Activated naive CD4-positive, alpha-beta T cell treated with anti-CD3 and anti-CD28 coated beads for 36 hours (primary cell): ENCODE measurements around the gene APAF1. TPM values are rescaled to one million over a fixed set of nuclear protein-coding genes. Genes with fewer than 3 reads are reported as not detected.
"Not testable (repeated sequence)": the region's sequence is repeated elsewhere in the genome, so short reads cannot be mapped to it uniquely, and the experiment has no call there.

Experiments
- CTCF ChIA-PET: fragments of 350-600 bp; sonication (Branson Sonifier 250); formaldehyde crosslinking; loops from one replicate; lab custom pipeline; 2021; ENCODE audit warnings: antibody characterized with exemption; lab: Charles Lee
- DNase-seq: peaks from one replicate; pipeline ENCODE4 v3.0.0-alpha.2; 2020
- H3K27ac Mint-ChIP-seq: one replicate; pipeline ENCODE4 v1.8.0; 2021; ENCODE audit warnings: mild to moderate bottlenecking, mixed read lengths
- H3K27me3 Mint-ChIP-seq: one replicate; pipeline ENCODE4 v1.8.0; 2021; ENCODE audit warnings: low read depth, mixed read lengths
- H3K36me3 Mint-ChIP-seq: one replicate; pipeline ENCODE4 v1.8.0; 2021; ENCODE audit warnings: low read depth, mixed read lengths
- H3K4me1 Mint-ChIP-seq: one replicate; pipeline ENCODE4 v1.8.0; 2021; ENCODE audit warnings: low read depth, mixed read lengths
- H3K4me3 Mint-ChIP-seq: one replicate; pipeline ENCODE4 v1.8.0; 2021; ENCODE audit warnings: mild to moderate bottlenecking, moderate library complexity, mixed read lengths
- H3K9me3 Mint-ChIP-seq: one replicate; pipeline ENCODE4 v1.8.0; 2021; ENCODE audit warnings: mixed read lengths
- intact Hi-C: fragments of 100-400 bp; cut with micrococcal nuclease; formaldehyde crosslinking; loops from one replicate; pipeline ENCODE4 v1.15.1; 2023
- total RNA-seq, 2 experiments: library from RNA; stranded (reverse); gene quantifications; one replicate each; pipeline ENCODE4 v1.2.3, GENCODE V29; 2021

The APAF1 gene
- total RNA-seq, 2 experiments from 2014 or later, result 13.6 to 14.5 TPM

DNA sequence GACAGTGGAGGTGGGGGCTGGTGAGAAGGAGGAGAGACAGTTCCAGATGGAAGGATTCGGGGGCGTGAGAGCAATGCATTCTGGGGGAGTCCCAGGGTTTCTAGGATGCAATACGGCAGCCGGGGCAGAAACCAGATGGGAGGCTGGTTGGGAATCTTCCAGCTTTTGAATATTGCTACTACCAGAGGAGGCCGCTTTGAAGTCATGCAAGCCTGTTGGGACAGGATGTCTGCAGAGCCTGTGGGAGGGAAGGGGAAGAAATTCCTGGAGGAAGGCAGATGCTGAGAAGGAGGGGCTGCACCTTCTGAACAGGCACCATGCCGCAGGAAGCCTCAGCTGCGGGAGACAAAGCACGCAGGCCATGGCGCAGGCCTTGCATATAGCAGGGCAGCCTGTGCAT lies 105.4 kb downstream of the APAF1 start:
- Mint-ChIP-seq H3K4me3 (no peak overlapping the region), H3K4me1 (peaks cover 8% of the 10 kb centered on the region), H3K27ac (no peak overlapping the region), H3K36me3 (no peaks in the 10 kb centered on the region), H3K9me3 (no peaks in the 10 kb centered on the region), H3K27me3 (peaks cover 23% of the 10 kb centered on the region)
- CTCF ChIA-PET, result interaction anchor here (1.0 kb wide), 1 partner anchor 25 kb away, joined by 3 read pairs; no protein-coding TSS in a partner anchor
- DNase-seq, result no peak
- intact Hi-C loops, result no loop called here

DNA sequence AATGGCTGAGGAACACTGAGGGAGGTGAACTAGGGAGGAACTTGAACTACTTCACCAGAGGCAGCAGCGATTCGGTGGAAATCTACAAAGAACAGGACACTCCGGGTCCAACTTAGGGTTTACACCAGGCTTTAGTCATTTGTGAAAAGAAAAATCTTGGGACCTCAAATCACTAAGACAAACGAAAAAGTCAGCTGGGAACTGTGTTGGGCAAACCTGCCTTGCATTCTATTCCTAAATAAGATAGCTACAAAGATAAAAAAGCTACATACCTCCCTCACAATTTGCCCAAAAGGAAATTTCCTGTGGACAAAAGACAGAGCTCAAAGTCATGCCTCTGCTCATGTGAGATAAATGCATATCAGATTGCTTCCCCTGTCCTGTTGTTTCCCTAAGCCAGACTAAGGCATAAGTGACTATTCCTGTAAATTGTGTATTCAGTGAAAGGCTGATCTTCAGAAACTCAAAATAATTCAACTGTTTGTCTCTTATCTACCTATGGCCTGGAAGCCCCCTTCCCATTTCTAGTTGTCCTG lies 106.6 kb downstream of the APAF1 start:
- intact Hi-C loops, result no loop called here
- H3K4me3 Mint-ChIP-seq, result no peak overlapping the region
- CTCF ChIA-PET, result interaction anchor here (0.8 kb wide), 1 partner anchor 10 kb away, joined by 4 read pairs; no protein-coding TSS in a partner anchor

DNA sequence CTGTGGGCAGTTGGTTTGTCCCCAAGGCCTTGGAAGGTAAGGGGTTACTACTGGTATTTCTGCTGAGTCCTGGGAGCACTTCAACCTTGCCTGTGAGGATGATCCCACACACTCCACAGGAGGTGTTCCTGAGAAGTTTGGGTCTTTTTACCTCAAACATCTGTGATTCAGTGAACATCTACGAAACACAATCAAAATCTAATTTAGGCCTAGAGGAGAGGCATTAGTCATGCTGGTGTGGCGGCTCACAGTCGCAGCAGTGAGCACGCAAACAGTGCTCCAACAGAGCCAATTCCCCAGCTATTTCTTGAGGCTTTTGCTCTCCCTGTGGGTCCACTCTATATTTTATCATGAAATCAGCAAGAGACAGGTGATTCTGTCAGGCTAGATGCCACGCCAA lies 107.6 kb downstream of the APAF1 start:
- no peak for DNase-seq
- Mint-ChIP-seq H3K4me3 (no peak overlapping the region), H3K36me3 (no peaks in the 10 kb centered on the region), H3K27ac (no peak overlapping the region), H3K9me3 (no peaks in the 10 kb centered on the region), H3K4me1 (peaks cover 2% of the 10 kb centered on the region), H3K27me3 (peaks cover 8% of the 10 kb centered on the region)
- intact Hi-C loops, result no loop called here
- CTCF ChIA-PET, result no interaction called here

More for the DNA sequence above, 106.6 kb downstream of the APAF1 start:
- no peaks in the 10 kb centered on the region for H3K36me3 Mint-ChIP-seq
- DNase-seq, result no peak
- peaks cover 2% of the 10 kb centered on the region for H3K4me1 Mint-ChIP-seq
- peaks cover 15% of the 10 kb centered on the region for H3K27me3 Mint-ChIP-seq
- no peaks in the 10 kb centered on the region for H3K9me3 Mint-ChIP-seq
- no peak overlapping the region for H3K27ac Mint-ChIP-seq

DNA sequence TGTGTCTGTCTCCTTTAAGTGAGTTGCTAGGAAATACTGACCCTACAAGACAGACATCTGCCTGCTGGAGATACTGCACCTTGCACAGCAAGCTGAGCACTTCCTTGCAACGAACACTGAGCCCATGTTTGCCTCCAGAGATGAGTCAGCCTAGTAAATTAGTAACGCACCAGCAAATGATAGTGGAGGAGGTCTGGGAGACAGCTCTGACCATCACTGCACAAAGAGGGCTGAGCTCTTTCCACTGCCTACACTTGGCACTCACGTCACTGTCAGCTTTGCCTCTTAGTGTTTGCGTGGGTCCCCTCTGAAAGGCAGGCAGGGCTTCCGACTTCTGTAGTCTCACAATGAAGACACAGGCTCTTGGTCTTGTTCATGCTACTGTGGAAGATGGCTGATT lies 109.0 kb downstream of the APAF1 start:
- intact Hi-C loops, result no loop called here
- Mint-ChIP-seq H3K4me3 (no peak overlapping the region), H3K9me3 (no peaks in the 10 kb centered on the region), H3K36me3 (no peaks in the 10 kb centered on the region), H3K27ac (no peak overlapping the region), H3K4me1 (peaks cover 2% of the 10 kb centered on the region), H3K27me3 (peaks cover 8% of the 10 kb centered on the region)
- peak; percentile 15 for DNase-seq
- CTCF ChIA-PET, result no interaction called here

DNA sequence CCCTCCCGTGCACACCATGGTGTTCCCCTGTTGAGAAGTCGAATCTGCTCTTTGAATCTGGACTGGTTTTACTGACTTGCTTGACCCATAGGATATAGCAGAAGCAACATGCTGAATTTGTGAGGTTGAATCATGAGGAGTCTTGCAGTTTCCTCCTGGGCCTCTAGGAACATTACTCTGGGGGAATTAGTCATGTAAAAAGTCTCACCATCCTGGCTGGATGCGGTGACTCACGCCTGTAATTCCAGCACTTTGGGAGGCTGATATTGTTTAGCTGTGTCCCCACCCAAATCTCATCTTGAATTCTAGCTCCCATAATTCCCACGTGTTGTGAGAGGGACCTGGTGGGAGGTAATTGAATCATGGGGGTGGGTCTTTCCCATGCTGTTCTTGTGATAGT lies 110.8 kb downstream of the APAF1 start:
- H3K9me3 Mint-ChIP-seq, H3K27ac Mint-ChIP-seq, intact Hi-C loops, H3K4me1 Mint-ChIP-seq, H3K36me3 Mint-ChIP-seq, DNase-seq, H3K4me3 Mint-ChIP-seq, H3K27me3 Mint-ChIP-seq: not testable (repeated sequence)
- CTCF ChIA-PET, result interaction anchor here (0.7 kb wide), 1 partner anchor 161 kb away, joined by 11 read pairs; no protein-coding TSS in a partner anchor

DNA sequence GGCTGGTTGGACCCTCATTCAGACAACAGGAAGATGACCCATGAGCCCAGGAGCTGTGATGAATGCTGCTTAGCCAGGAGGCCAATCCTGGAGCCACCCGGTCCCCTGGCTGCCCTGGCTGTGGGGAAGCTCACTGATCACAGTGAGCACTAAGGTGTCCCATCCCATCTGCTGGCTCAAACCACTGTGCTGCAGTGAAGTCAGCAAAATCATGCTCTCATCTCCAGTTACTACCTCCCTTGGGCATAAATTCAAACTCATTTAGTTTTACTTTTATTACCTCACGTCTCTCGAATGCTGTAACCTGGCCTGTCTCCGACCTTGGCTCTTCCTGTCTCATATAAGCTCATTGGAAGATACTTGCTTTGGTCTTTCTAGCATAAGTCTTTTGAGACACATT lies 112.4 kb downstream of the APAF1 start:
- CTCF ChIA-PET, result no interaction called here
- H3K27ac Mint-ChIP-seq, result no peak overlapping the region

DNA sequence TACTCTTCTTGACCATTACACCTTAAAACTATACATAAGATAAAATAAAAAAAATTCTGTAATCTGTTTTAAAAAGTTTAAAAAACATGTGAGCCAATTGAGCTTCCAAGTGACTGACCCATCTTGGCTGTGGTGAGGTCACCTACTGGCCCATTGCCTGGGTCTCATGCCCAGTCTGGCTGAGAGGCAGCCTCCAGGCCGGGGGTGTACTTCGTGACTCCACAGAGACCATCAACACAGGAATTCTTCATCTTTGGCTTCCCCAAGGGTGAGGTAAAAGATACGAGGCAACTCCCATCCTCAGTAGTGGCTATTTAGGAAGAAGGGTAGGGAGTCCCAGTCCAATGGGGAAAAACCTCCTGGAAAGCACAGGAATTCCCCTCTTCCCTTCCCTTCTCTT lies 113.2 kb downstream of the APAF1 start:
- no peak for DNase-seq
- Mint-ChIP-seq H3K4me3 (no peak overlapping the region), H3K9me3 (no peaks in the 10 kb centered on the region), H3K36me3 (no peaks in the 10 kb centered on the region), H3K27me3 (no peaks in the 10 kb centered on the region), H3K4me1 (peaks cover 2% of the 10 kb centered on the region), H3K27ac (no peak overlapping the region)
- intact Hi-C loops, result no loop called here
- CTCF ChIA-PET, result no interaction called here

More for the DNA sequence above, 112.4 kb downstream of the APAF1 start:
- H3K36me3 Mint-ChIP-seq, result no peaks in the 10 kb centered on the region
- no peak overlapping the region for H3K4me3 Mint-ChIP-seq
- no peaks in the 10 kb centered on the region for H3K27me3 Mint-ChIP-seq
- no peaks in the 10 kb centered on the region for H3K9me3 Mint-ChIP-seq
- H3K4me1 Mint-ChIP-seq, result peaks cover 2% of the 10 kb centered on the region
- no peak for DNase-seq
- intact Hi-C loops, result no loop called here

DNA sequence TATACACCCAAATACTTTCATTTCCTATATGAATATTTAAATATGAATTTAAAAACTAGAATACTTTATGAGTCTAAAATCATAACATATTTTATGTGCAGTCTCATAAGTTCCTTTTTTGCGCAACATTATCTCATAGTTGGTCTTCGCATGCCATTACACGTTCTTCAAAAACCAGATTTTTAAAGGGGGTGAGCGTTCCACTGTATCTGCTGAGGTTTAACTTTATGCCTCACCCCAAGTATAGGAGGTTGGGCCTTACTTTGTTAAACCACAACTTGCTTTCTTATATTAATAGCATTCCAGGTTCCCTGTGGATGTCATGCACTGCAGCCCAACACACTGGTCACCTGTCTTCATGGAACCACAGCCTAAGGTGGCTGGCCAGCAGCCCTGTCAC lies 118.6 kb downstream of the APAF1 start:
- H3K27ac Mint-ChIP-seq, result no peak overlapping the region
- peaks cover 4% of the 10 kb centered on the region for H3K27me3 Mint-ChIP-seq
- H3K4me1 Mint-ChIP-seq, result no peaks in the 10 kb centered on the region
- no peaks in the 10 kb centered on the region for H3K36me3 Mint-ChIP-seq
- DNase-seq, result no peak
- no peak overlapping the region for H3K4me3 Mint-ChIP-seq
- intact Hi-C loops, result no loop called here
- CTCF ChIA-PET, result no interaction called here
- H3K9me3 Mint-ChIP-seq, result no peaks in the 10 kb centered on the region

DNA sequence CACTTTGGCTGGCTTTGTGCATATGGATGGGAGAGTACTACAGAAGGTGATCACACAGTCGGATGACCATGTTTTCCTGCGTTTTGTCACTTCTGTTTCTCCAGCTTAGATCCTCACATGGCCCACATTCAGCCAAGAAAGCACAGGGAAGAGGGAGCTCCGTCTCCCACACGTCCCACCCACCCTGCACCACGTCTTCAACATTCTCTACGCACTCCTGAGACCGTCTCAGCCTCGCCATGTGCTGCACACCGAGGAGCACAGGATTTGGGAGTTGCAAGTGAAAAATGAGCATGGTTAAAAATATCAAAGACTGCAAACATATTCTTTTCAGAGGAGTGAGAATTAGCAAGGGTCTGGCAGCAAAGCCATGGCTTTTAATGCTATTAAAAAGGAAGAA lies 122.2 kb downstream of the APAF1 start:
- intact Hi-C loops, result no loop called here
- CTCF ChIA-PET, result no interaction called here
- no peak for DNase-seq

DNA sequence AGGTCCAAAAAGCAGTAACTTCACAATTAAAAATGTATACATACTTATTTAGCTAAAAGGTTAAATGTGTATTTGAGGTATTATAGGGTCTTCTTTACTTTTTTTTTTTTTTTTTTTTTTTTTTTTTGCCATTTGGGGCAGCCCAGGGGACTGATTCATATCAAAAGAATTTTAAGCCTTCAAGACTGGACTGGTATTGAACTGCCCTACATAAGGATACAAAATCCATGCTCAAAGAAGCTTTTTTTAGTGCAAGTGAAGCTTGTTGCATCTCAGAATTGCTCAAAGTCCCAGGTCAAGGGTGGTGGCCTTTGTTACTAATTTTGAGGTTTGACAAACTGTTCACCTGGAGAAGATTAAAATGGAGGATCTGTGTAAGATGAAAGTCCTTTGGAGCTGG lies 124.0 kb downstream of the APAF1 start:
- CTCF ChIA-PET, result no interaction called here
- H3K9me3 Mint-ChIP-seq, result no peaks in the 10 kb centered on the region
- H3K27me3 Mint-ChIP-seq, result peaks cover 4% of the 10 kb centered on the region
- H3K27ac Mint-ChIP-seq, result no peak overlapping the region
- H3K4me3 Mint-ChIP-seq, result no peak overlapping the region
- no peak for DNase-seq
- H3K36me3 Mint-ChIP-seq, result no peaks in the 10 kb centered on the region
- H3K4me1 Mint-ChIP-seq, result peaks cover 2% of the 10 kb centered on the region
- intact Hi-C loops, result no loop called here

More for the DNA sequence above, 122.2 kb downstream of the APAF1 start:
- Mint-ChIP-seq H3K27ac (no peak overlapping the region), H3K27me3 (peaks cover 4% of the 10 kb centered on the region), H3K4me3 (no peak overlapping the region), H3K36me3 (no peaks in the 10 kb centered on the region), H3K4me1 (peaks cover 2% of the 10 kb centered on the region), H3K9me3 (no peaks in the 10 kb centered on the region)

DNA sequence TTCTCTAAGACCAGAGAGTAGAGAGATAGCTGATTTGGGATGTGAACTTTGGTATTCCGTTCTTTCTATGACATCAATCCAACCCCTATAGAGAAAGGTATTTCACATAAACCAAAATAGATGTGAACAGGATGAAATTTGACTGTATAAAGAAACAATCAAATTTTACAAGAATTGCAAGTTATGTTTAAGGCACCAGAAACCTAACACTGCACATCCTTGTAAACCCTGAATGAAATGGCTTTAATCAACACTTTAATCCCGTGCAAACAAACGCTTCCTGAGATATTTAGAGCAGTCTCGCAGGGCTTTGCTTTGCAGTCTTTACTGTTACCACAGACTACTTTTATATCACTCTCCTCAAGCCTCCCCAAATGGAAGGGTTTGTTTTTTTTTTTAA lies 125.1 kb downstream of the APAF1 start:
- intact Hi-C loops, result no loop called here
- Mint-ChIP-seq H3K36me3 (no peaks in the 10 kb centered on the region), H3K27ac (no peak overlapping the region)

DNA sequence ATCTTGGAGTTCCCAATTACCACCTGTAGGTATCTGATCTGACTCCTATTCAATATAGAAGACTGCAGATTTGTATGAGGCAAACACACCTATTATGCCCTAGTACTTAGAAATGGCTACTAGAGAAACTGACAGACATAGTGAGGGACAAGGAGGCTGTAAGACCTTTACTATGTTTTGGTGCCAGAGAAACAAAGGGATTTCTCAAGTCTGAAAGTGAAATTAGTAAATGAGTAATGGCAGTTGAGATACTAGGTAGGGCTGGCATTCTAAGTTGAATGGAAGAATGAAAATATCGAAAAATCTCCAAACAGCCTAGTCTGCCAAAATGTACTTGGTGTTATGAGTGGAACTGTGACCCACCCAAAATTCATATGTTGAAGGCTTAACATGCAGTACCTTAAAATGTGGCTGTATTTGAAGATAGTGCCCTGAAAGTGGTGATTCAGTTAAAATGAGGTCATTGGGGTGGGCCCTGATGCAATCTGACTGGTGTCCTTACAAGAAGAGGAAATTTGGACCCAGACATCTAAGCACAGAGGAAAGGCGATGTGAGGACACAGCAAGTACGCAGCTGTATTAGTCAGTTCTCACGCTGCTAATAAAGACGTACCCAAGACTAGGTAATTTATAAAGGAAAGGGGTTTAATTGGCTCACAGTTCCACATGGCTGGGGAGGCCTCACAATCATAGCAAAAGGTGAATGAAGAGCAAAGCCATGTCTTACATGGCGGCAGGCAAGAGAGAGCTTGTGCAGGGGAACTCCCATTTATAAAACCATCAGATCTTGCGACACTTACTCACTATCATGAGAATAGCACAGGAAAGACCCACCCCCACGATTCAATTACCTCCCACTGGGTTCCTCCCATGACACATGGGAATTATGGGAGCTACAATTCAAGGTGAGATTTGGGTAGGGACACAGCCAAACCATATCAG lies 127.0 kb downstream of the APAF1 start:
- no peaks in the 10 kb centered on the region for H3K27me3 Mint-ChIP-seq
- CTCF ChIA-PET, result no interaction called here
- intact Hi-C loops, result no loop called here
- no peaks in the 10 kb centered on the region for H3K9me3 Mint-ChIP-seq
- peaks cover 2% of the 10 kb centered on the region for H3K4me1 Mint-ChIP-seq
- H3K27ac Mint-ChIP-seq, result no peak overlapping the region
- DNase-seq, result no peak
- no peak overlapping the region for H3K4me3 Mint-ChIP-seq
- H3K36me3 Mint-ChIP-seq, result no peaks in the 10 kb centered on the region

More for the DNA sequence above, 125.1 kb downstream of the APAF1 start:
- CTCF ChIA-PET, result no interaction called here
- Mint-ChIP-seq H3K9me3 (no peaks in the 10 kb centered on the region), H3K4me1 (peaks cover 2% of the 10 kb centered on the region), H3K4me3 (no peak overlapping the region), H3K27me3 (no peaks in the 10 kb centered on the region)
- DNase-seq, result no peak

DNA sequence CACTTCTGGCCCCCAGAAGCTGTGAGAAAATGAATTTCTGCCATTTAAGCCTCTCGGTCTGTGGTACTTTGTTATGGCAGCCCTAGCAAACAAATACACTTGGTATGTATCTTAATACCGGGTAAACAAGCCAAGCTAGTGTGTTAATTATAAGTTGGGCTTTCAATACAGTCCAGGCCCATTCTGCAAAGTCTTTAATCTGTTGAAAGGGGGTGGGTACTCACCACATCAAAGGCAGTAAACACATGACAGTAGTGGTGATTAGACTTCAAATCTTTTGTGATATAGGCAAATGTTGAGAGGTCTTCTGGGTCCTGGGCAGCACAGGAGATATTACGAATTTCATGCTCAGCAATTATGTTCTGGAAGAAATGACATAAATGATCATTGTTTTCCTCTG lies 127.7 kb downstream of the APAF1 start:
- H3K27me3 Mint-ChIP-seq, result no peaks in the 10 kb centered on the region
- peaks cover 2% of the 10 kb centered on the region for H3K4me1 Mint-ChIP-seq
- no peaks in the 10 kb centered on the region for H3K36me3 Mint-ChIP-seq
- H3K4me3 Mint-ChIP-seq, result no peak overlapping the region
- intact Hi-C loops, result no loop called here
- no peaks in the 10 kb centered on the region for H3K9me3 Mint-ChIP-seq
- H3K27ac Mint-ChIP-seq, result no peak overlapping the region
- CTCF ChIA-PET, result no interaction called here
- no peak for DNase-seq
